Thoracic aorta (tissue), 2 donors: ENCODE data around the gene ZGRF1. TPM values are rescaled to one million over a fixed set of nuclear protein-coding genes. Genes with fewer than 3 reads are reported as not detected.

Experiments used
- ATAC-seq: fragments of 150-250 bp; one replicate; pipeline ENCODE4 v1.8.0; 2017; ENCODE audit warnings: low read depth; ENCODE audit not compliant: insufficient number of reproducible peaks, low FRiP score
- DNase-seq: peaks from one replicate; pipeline ENCODE4 v3.0.0-alpha.2; 2020; ENCODE audit warnings: low spot score
- H3K27ac ChIP-seq, 2 donors: fragments of 200-600 bp; sonication (generic); 1 replicate in 1 of 2; 2 replicates in 1 of 2; pipeline ENCODE4 v1.5.1; 2016; ENCODE audit warnings: mild to moderate bottlenecking in 2 of 2, moderate library complexity in 2 of 2
- H3K27me3 ChIP-seq: fragments of 200-600 bp; sonication (generic); replicated peaks from 2 replicates; pipeline ENCODE4 v1.6.0; 2016; ENCODE audit warnings: mild to moderate bottlenecking; ENCODE audit not compliant: insufficient read depth
- H3K36me3 ChIP-seq: fragments of 200-600 bp; sonication (generic); one replicate; pipeline ENCODE4 v1.5.1; 2016
- H3K4me1 ChIP-seq, 2 donors: fragments of 200-600 bp; sonication (generic); 1 replicate in 1 of 2; 2 replicates in 1 of 2; pipeline versions ENCODE4 v1.5.1 to v1.6.0; 2016; ENCODE audit warnings: low read depth in 2 of 2, mild to moderate bottlenecking in 1 of 2; ENCODE audit not compliant: control insufficient read depth in 1 of 2
- H3K4me3 ChIP-seq: fragments of 200-600 bp; sonication (generic); 2 replicates; pipeline ENCODE4 v1.5.1; 2016; ENCODE audit warnings: mild to moderate bottlenecking
- H3K9me3 ChIP-seq: fragments of 200-600 bp; sonication (generic); 2 replicates; pipeline ENCODE4 v1.5.1; 2016
- CTCF ChIP-seq: fragments of 200-600 bp; sonication (generic); IDR thresholded peaks from one replicate; pipeline ENCODE4 v1.5.1; 2019; ENCODE audit warnings: antibody characterized with exemption
- total RNA-seq, 2 donors: library from RNA; depleted of rRNA; stranded (reverse); fragments of >200 nt; gene quantifications; one replicate each; pipeline versions ENCODE4 v1.1.0 to v1.2.3, GENCODE V29; 2016

ZGRF1 gene
- 1 to 10 TPM; 4.3 to 9.9 TPM for total RNA-seq

DNA sequence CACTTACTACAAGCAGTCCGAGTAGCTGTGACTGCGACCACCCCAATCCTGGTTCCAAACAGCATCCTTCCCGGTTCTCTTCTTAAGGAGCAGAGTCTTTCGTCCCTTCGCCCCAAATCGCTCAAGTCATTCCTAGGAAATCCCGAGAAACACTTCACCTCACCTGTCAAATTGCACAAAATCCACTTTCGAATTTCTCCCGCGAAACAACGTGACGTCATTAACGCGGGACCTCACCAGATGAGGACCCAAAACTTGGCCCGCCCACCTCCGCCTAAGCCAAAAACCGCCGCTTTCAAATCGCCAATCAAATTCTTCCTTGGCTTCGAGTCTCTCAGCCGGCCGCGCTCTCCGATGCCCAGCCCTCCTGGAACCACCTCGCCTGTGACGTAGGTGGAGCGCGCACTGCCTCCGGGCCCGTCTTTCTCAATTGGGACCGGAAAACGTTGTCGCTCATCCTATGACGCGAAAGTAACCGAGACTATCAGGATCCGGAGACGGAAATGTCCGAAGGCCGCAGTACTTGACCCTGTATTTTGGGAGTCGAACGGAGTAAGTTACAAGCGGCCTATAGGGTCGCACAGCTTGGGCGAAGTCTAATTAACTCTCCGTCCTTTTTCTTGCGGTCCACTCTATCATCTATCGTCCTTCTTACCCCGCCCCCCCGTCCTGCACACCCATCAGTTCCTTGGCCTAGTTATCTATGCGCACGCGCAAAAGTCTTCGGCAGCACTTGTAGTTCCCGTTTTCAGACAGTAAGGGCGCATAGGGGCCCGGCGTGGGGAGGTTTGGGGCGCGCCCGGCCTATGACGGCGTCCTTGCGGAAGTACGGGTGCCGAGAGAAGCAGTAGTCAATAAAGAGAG, at the start of gene ZGRF1, which contains the start of gene LARP7:
Gene ZGRF1 (minus strand): TSS at position 222 of the 864 bp plus-strand sequence. CDS start 3,733 bp downstream, outside the sequence.
Gene LARP7 (plus strand): TSS at position 456 of the 864 bp plus-strand sequence. CDS start 7,527 bp downstream, outside the sequence.
- ATAC-seq, result peak; percentile 97
- Histone ChIP-seq H3K36me3 (no peaks in the 10 kb centered on the region), H3K27ac (peak within 1 kb of the TSS; percentile 90 to 92), H3K9me3 (no peaks in the 10 kb centered on the region), H3K4me1 (peaks cover 7 to 20% of the 10 kb centered on the region in 2 donors), H3K27me3 (no peaks in the 10 kb centered on the region), H3K4me3 (peak within 1 kb of the TSS; percentile 89)
- peak; percentile 100 for TF ChIP-seq CTCF
- peak; percentile 97 for DNase-seq

GRCh38 chr4:112680996-112681395, 44.3 kb upstream of the ZGRF1 start:
- DNase-seq (no peak), ATAC-seq (no peak)
- no peaks in the 10 kb centered on the region for H3K36me3 ChIP-seq
- TF ChIP-seq CTCF, result no peak
- H3K9me3 ChIP-seq, result no peaks in the 10 kb centered on the region
- H3K4me3 ChIP-seq, result no peak overlapping the region
- no peaks in the 10 kb centered on the region for H3K4me1 ChIP-seq
- H3K27me3 ChIP-seq, result no peaks in the 10 kb centered on the region
- H3K27ac ChIP-seq, result no peak overlapping the region

DNA sequence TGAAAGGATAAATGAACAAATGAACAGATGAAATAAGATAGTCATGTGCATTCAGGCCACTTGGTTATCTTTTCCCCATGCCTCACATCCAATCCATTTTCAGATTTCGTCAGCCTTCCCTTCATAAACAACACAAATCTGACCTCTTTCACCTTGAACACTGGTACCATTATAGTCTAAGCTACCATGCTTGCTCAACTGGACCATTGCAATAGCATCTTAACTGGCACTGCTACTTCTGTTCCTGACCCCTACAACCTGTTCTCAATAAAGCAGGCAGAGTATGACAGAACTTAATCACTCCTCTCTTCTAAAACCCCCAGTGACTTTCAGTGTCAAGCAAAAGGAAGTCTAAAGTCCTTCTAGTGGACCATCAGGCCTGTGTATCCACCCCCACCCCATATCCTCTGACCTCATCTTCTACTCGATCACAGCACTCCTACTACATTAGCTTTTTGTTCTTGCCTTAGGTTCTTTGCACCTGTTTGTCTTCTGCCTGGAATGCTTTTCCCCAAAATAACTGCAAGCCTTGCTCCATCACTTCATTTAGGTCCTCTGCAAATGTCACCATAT, 40.9 kb upstream of the ZGRF1 start:
- DNase-seq (no peak), ATAC-seq (no peak)
- no peak for TF ChIP-seq CTCF
- H3K9me3 ChIP-seq, result no peaks in the 10 kb centered on the region
- no peaks in the 10 kb centered on the region for H3K4me1 ChIP-seq
- H3K36me3 ChIP-seq, result no peaks in the 10 kb centered on the region
- H3K27me3 ChIP-seq, result no peaks in the 10 kb centered on the region
- H3K4me3 ChIP-seq, result no peak overlapping the region
- H3K27ac ChIP-seq, result no peak overlapping the region

DNA sequence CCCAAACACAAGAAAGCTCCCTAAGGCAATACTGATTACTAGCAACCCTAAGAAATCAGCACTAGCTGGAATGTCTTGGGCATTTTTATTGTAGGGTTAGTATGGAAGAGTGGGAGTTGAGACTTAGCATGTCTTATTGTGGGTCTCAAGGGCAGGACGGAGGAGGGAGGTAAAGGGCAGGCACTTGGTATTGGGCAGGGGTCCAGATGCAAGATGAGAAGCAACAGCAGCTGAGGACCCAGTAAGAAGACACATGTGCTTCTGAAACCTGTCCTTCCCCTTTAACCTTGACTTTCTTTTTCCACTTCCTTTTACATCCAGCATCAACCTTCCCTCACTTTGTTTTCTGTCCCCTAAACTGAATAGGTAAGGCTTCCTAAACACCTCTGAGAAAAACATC, 37.7 kb upstream of the ZGRF1 start:
- TF ChIP-seq CTCF, result no peak
- H3K9me3 ChIP-seq, result no peaks in the 10 kb centered on the region
- no peak for ATAC-seq
- no peaks in the 10 kb centered on the region for H3K27me3 ChIP-seq
- H3K27ac ChIP-seq, result no peak overlapping the region
- DNase-seq, result no peak
- H3K4me1 ChIP-seq, result peaks cover 9 to 10% of the 10 kb centered on the region in 2 donors
- H3K4me3 ChIP-seq, result no peak overlapping the region
- H3K36me3 ChIP-seq, result no peaks in the 10 kb centered on the region

- Histone ChIP-seq H3K4me3 (no peak overlapping the region), H3K4me1 (peaks cover 9 to 10% of the 10 kb centered on the region in 2 donors), H3K9me3 (no peaks in the 10 kb centered on the region), H3K36me3 (no peaks in the 10 kb centered on the region), H3K27me3 (no peaks in the 10 kb centered on the region), H3K27ac (no peak overlapping the region)
- no peak for TF ChIP-seq CTCF
- ATAC-seq (no peak), DNase-seq (no peak)
Observed at GRCh38 chr4:112673686-112674085, 37.0 kb upstream of the ZGRF1 start.
